Fibroblast of skin of abdomen (primary cell): ENCODE data around the gene CENPB.

ENCODE experiments used
- DNase-seq: peaks from one replicate; pipeline ENCODE4 v3.0.0-alpha.2; 2013

The CENPB gene

DNA sequence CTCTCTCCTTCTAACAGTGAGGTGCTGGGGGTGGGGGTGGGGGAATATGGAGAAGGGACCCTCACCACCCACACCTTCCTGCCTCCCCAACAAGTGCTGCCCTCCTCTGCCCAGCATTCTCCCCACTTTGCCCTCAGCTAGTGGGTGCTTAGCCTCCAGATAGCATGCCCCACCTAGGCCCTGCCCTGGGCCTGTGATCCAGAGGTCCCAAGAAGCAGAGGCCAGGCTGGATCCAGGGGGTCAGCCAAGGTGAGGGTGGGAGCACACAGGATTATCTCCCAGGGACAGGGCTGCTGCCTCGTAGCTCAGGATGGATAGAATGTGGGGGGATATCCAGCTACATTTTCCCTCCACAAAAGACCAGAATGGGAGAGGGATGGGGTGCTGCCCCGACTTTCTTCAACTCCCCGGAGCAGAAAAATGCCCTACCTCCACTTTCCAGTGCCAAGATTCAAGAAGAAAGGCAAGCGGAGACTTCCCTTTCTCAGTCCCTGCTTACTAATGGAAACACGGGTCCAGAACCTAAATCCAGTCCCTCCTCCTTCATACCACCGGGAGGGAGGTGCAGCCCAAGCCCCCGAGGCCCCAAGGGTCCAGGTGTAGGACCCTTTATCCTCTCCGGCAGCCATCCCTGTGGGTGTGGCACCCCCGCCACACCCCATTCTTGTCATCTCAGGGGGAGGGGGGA is 20.0 kb downstream of the CENPB start:
- no peak for DNase-seq

GRCh38 chr20:3765171-3765882 is 21.2 kb downstream of the CENPB start:
- no peak for DNase-seq

- DNase-seq: no peak
Observed at GRCh38 chr20:3764659-3765058, 21.9 kb downstream of the CENPB start.

DNA sequence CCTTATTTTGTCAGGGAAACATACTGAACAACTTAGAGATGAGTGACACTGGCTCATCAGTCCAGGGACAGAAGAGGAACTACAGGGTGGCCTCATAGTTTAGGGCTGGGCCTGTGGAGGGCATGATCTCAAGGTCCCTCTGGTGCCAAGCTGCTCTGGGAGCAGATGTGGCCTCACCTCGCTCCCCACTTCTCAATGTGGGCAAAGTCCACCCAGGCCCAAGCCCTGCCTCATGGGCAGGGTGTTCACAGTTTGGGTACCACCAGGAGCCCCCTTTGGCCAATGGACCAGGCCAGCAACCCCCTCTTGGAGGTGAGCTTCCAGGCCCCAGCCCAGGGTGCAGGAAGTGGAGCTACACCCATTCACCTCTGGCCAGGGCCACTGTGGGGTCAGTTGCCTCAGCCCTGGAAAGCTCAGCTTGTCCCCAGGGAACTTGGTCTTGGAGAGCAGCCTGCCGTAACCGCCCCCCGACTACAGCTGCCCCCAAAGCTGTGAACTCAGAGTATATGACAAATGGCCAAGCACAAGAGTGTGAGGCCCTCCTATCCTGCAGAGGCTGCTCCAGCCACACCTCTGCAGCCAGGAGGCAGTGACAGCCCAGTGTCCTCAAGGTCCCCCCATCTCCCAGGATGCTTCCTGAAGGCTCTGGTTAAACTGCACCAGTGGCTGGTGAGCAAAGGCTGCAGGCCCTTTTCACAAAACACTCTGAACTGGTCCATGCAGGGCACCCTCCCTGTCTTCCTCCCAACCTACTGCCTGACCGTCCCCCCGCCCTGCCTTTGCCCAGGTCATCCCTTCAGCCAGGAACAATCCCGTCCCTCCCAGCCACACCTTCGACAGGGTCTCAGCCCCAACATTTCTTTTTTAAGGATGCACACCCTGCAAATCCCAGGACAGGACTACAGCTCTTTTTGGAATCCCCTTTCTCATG is 22.6 kb downstream of the CENPB start:
- DNase-seq: no peak

GRCh38 chr20:3760655-3761348 is 25.7 kb downstream of the CENPB start:
- no peak for DNase-seq

GRCh38 chr20:3759884-3760283 is 26.7 kb downstream of the CENPB start:
- DNase-seq: no peak

DNA sequence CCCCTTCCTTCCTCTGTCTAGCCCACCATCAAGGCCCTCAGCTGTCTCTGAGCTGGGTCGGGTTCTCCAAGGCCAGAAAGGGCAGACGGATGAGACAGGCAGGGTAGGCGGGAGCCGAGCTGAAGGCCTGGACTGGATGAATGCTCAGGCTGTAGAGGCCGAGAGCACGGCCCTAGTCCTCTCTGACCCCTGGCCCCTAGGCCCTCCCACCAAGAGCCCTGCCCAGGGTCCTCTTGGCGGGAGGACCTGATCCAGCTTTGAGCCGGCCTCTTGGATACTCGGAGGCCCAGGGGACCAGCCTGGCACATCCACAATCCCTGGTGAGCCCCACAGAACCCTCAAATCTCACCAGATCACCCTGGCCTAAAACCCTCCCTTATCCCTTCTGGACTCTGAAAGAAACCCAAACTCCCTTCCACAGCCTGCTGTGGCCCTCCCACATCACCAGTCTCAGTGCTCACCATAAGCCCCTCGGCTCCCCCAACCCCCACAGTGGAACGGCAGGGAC is 27.2 kb downstream of the CENPB start:
- DNase-seq: no peak

DNA sequence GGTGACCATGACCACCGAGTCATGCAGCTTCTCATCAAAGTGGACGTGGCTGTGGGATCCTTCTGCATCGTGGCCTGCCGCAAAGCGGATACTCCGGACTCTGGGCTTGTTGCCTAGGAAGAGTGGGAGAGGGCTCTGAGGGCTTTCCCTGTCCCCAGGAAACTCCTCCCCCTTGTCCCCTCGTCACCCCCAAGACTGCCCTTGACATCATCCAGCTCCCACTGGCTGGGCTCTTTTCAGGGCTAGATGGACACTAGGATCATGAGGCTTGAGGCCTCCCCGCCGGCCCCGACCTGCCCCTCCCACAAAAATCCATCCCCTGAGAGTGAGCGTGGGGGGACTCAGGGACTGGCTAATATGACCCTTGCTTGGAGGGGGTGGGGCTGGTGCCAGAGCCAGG is 28.0 kb downstream of the CENPB start:
- no peak for DNase-seq

GRCh38 chr20:3757268-3757667 is 29.3 kb downstream of the CENPB start:
- no peak for DNase-seq

DNA sequence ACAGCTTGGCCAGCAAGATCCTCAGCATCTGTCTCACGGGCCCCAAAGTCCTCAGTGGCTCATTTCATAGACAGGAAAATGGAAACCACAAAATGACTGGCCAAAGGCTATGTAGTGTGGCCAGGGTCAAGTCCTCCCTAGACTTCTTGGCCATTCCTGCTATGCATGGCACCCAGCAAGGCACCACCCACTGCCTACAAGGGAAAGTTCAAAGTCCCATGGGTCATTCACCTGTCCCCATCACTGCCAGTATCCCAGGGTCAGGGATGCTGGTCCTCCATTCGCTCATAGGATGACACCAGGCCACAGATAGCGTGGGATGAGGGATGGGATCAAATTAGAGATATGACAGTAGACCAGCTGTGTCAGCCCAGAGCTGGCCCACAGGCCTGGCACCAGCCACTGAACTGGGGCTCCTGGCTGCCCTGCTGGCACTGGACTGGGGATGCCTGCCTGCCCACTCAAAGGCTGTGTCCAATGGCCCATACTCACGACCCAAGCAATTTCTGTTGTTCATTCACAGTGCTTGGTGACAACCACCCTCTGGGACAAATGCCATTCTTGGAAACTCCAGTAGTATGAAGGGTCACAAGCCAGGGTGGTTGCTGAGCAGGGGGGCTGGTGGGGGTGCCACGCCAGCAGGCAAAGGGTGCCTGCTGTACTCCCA is 30.6 kb downstream of the CENPB start:
- DNase-seq: no peak

DNA sequence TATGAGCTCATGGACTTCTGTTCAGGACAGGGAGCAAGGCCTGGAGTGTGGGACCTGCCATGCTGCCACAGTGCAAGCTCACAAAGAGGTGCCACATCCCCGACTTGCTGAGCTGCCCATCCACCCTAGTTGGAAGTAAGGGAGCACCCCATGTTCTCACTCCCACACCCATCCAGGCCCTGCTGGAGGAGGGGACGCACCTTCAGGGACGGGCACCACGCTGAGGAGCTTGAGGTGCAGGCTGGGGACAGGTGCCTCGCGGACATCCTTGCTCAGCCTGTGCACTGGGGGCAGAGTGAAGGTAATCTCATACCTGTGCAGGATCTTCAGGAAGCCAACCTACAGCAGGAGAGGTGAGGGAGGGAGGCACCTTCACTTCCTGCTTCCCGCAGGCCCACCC is 31.3 kb downstream of the CENPB start:
- DNase-seq: no peak

GRCh38 chr20:3754276-3754630 is 32.3 kb downstream of the CENPB start:
- DNase-seq: no peak

DNA sequence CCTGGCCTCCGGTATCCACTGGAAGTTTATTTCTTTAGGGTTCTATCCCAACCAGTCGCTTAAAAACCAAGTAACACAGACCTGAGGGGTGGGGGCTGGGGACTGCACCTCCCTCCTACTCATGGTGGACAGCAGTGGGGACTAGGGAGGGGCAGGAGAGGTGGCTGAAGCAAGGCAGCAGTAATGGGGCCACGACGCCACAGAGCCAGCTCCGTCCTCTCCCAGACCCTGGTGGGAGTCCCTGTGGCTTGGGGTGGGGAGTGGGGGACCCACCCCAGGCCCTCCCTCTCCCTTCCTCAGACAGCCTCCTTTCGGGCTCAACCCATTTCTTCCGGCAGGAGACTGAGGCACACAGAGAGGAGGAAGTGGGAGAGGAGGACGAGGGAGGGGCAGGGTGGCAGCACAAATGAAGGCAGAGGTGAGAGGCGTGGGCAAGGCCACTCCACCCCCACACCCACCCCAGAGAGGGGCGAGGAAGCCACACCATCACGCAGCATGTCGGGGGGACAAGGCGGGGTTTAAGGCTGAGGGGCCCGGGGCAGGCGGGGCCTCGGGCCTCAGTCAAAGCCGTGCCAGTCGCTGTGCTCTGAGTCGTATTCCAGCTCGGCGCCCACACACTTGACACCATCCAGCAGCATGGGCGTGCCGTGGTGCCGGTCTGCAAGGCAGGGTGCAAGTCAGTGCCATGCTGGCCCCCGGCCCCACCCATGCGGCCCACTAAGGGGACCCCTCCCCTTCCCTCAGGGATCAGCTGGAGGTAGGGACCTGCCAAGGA is 32.9 kb downstream of the CENPB start:
- no peak for DNase-seq

- DNase-seq: peak; percentile 55
Observed at GRCh38 chr20:3753098-3753497, 33.4 kb downstream of the CENPB start.

DNA sequence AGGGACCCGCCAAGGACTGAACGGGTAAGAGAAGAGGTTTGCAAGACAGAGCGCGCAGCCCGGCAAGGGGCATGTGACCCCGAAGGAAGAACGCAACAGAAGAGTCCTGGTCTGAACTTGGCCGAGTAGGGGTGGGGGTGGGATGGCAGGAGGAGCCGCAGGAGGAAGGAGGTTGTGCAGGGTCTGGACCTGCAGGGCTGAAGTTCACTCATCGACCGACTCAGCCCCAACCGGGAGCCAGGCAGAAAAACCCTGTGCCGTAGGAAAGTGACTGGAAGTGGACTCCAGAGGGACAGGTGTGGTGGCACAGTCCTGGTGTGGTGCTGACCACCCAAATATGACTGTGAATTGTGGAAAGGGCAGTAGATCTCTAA is 34.2 kb downstream of the CENPB start:
- DNase-seq: no peak

DNA sequence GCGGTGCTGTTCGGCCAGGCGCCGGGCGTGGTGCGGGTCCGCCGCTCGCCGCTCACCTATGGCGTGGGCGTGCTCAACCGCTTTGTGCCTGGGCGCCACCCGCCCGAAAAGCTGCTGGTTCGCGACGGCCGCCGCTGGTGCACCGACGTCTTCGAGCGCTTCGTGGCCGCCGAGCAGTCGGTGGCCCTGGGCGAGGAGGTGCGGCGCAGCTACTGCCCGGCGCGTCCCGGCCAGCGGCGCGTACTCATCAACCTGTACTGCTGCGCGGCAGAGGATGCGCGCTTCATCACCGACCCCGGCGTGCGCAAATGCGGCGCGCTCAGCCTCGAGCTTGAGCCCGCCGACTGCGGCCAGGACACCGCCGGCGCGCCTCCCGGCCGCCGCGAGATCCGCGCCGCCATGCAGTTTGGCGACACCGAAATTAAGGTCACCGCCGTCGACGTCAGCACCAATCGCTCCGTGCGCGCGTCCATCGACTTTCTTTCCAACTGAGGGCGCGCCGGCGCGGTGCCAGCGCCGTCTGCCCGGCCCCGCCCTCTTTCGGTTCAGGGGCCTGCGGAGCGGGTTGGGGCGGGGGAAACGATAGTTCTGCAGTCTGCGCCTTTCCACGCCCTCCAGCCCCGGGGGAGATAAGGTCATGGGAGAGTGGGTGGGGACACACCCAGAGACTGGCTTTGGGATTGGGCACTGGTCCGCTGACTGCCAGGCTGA is 34.7 kb downstream of the CENPB start:
- DNase-seq: no peak

DNA sequence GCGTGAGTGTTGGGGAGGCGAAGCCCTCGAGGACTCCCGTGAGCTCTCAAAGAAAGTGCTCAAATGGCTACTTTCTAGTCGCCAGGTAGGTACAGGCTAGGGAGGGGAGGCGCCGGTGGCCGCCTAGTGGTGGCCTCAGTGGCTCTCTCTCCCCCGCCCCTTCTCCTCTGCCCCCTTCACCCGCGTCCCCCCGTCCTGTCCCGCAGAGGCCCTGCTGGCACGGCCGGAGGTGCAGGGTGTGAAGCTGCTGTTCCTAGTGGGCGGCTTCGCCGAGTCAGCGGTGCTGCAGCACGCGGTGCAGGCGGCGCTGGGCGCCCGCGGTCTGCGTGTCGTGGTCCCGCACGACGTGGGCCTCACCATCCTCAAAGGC is 35.2 kb downstream of the CENPB start:
- DNase-seq: no peak

GRCh38 chr20:3749689-3750531 is 36.6 kb downstream of the CENPB start:
- DNase-seq: no peak

GRCh38 chr20:3749087-3749688 is 37.4 kb downstream of the CENPB start:
- DNase-seq: no peak
